H1 (cell line): ENCODE measurements around the gene BYSL. TPM values are rescaled to one million over a fixed set of nuclear protein-coding genes. Genes with fewer than 3 reads are reported as not detected.

ENCODE experiments used
- CBX5 ChIP-seq: fragments of 300-800, 300-1000 bp; sonication (generic); IDR thresholded peaks from 2 replicates; pipeline ENCODE4 v1.7.1; 2016; ENCODE audit warnings: antibody characterized with exemption, low read length, low read depth
- CEBPB ChIP-seq: IDR thresholded peaks from 2 replicates; pipeline ENCODE4 v1.6.1; 2012; ENCODE audit warnings: low read depth, low read length
- EP300 ChIP-seq, 2 experiments: IDR thresholded peaks; 1 replicate in 1 of 2; 2 replicates in 1 of 2; pipeline ENCODE4 v1.6.1; 2011 to 2012; ENCODE audit warnings: low read depth in 2 of 2, low read length in 2 of 2, mild to moderate bottlenecking in 2 of 2, borderline replicate concordance in 1 of 2, inconsistent platforms in 1 of 2, moderate library complexity in 1 of 2
- SP1 ChIP-seq: IDR thresholded peaks from 2 replicates; pipeline ENCODE4 v1.6.1; 2011; ENCODE audit warnings: low read depth, low read length
- TBP ChIP-seq: IDR thresholded peaks from 2 replicates; pipeline ENCODE4 v1.6.1; 2011; ENCODE audit warnings: low read depth, low read length, improper control_type of control experiment
- polyA plus RNA-seq, 7 experiments: library from polyadenylated mRNA; depleted of rRNA in 3 of 7; stranded (reverse) in 5 of 7; unstranded in 2 of 7; fragments of >200 nt in 5 of 7; fragments of 200-250 nt in 2 of 7; gene quantifications; 1 replicate in 5 of 7; 2 replicates in 1 of 7; 4 replicates in 1 of 7; pipeline versions ENCODE4 v1.2.1 to v1.2.3, GENCODE V29; 2011 to 2013; ENCODE audit warnings: missing spikeins in 2 of 7, mixed read lengths in 2 of 7
- total RNA-seq: library from RNA; stranded (reverse); fragmentation: NEBNext Ultra II Directional; extraction: Animal tissue kit (Norgen Biotek cat#: 25700); gene quantifications from 2 replicates; pipeline ENCODE4 v1.2.1, GENCODE V29; 2021

The BYSL gene
- total and polyA plus RNA-seq, 2 of the 8 experiments (the other 6 are each of a cell fraction or from before 2014, with no cell fraction given) = 37.3 to 49.2 TPM

GRCh38 chr6:41955412-41955811 is 34.1 kb downstream of the BYSL start (continued):
- TF ChIP-seq EP300 (IDR thresholded peaks at IDR 0.05; ENCODE audit: borderline replicate concordance in 1 of 2, low read depth in 2 of 2, low read length in 2 of 2) (no peak), TBP (no peak), SP1 (no peak), CEBPB (no peak), CBX5 (no peak)
